Adrenal gland (tissue), 12 donors: ENCODE measurements around the gene ZNF385A. TPM values are rescaled to one million over a fixed set of nuclear protein-coding genes. Genes with fewer than 3 reads are reported as not detected.

Experiments
- DNase-seq, 7 donors: peaks; one replicate each; pipeline ENCODE4 v3.0.0-alpha.2; 2019 to 2020
- H3K27ac ChIP-seq, 5 donors: fragments of 200-600 bp; sonication (generic) in 4 of 5; 1 replicate in 3 of 5; 2 replicates in 2 of 5; pipeline versions ENCODE4 v1.5.1 to v1.8.0; 2016 to 2020; ENCODE audit warnings: mild to moderate bottlenecking in 1 of 5
- H3K27me3 ChIP-seq: fragments of 200-600 bp; 2 replicates; pipeline ENCODE4 v1.8.0; 2021
- H3K36me3 ChIP-seq, 2 donors: fragments of 200-600 bp; replicated peaks in 1 of 2; 1 replicate in 1 of 2; 2 replicates in 1 of 2; pipeline versions ENCODE4 v1.5.1 to v1.8.0; 2018 to 2022
- H3K4me1 ChIP-seq, 2 donors: fragments of 200-600 bp; replicated peaks in 1 of 2; 1 replicate in 1 of 2; 2 replicates in 1 of 2; pipeline versions ENCODE4 v1.5.1 to v1.8.0; 2018 to 2021
- H3K4me3 ChIP-seq, 4 donors: fragments of 200-600 bp; sonication (generic) in 3 of 4; one replicate each; pipeline ENCODE4 v1.5.1; 2016 to 2018
- H3K9me3 ChIP-seq, 3 donors: fragments of 200-600 bp; sonication (generic) in 1 of 3; replicated peaks in 1 of 3; 1 replicate in 2 of 3; 2 replicates in 1 of 3; pipeline versions ENCODE4 v1.5.1 to v1.8.0; 2016 to 2021
- CTCF ChIP-seq, 6 experiments: fragments of 450-650 bp in 4 of 6; fragments of 200-600 bp in 2 of 6; sonication (generic) in 1 of 6; IDR thresholded peaks; 1 replicate in 5 of 6; 2 replicates in 1 of 6; pipeline versions ENCODE4 v1.5.1 to v1.8.0; 2016 to 2021; ENCODE audit warnings: antibody characterized with exemption in 6 of 6, mild to moderate bottlenecking in 2 of 6, moderate library complexity in 1 of 6
- POLR2A ChIP-seq, 2 donors: fragments of 450-650 bp; IDR thresholded peaks; one replicate each; pipeline ENCODE4 v1.6.1; 2017; ENCODE audit warnings: antibody characterized with exemption in 2 of 2, mild to moderate bottlenecking in 2 of 2, moderate library complexity in 1 of 2
- WGBS, 4 donors: extraction: QIAGEN DNeasy Blood & Tissue Kit in 2 of 4; methylation state at CpG; one replicate each; pipeline versions ENCODE4 v1.1.5 to v1.1.7; 2013 to 2017; 5-methylcytosine and 5-hydroxymethylcytosine counted together
- intact Hi-C, 2 donors: fragments of 100-400 bp; cut with DNase I; formaldehyde crosslinking; loops; one replicate each; pipeline versions ENCODE4 v1.14.1 to v1.15.0; 2022 to 2023
- polyA plus RNA-seq, 3 donors: library from polyadenylated mRNA; stranded (reverse); fragments of 200-250 nt in 2 of 3; fragments of 350-450 nt in 1 of 3; fragmentation: Illumina TruSeq in 1 of 3; extraction: RNeasy Lipid Tissue Mini Kit (QIAGEN cat#74804) in 1 of 3; gene quantifications; one replicate each; pipeline ENCODE4 v1.2.3, GENCODE V29; 2013 to 2014
- total RNA-seq, 9 donors: library from RNA; depleted of rRNA in 4 of 9; stranded (reverse); fragments of >200 nt in 4 of 9; fragments of 120-200 nt in 1 of 9; fragmentation: NEBNext Ultra II Directional in 1 of 9; extraction: Animal tissue kit (Norgen Biotek cat#: 25700) in 1 of 9; gene quantifications; one replicate each; pipeline versions ENCODE4 v1.1.0 to v1.2.4, GENCODE V29; 2013 to 2023
- donor health status: healthy with polysubstance abuse.
- donor health status: Bipolar disorder and iron deficiency.
- donor health status: DM: yes; HTN: yes; CAD: no.
- donor health status: DM: no; HTN: no; CAD: no.
- donor health status: DM: no; HTN: no; CAD: no.
- donor health status: DM: yes; HTN: yes; CAD: no.

Gene ZNF385A
- total and polyA plus RNA-seq, 12 donors: 0.94 to 38.2 (median 13.1) TPM

- peaks cover 5 to 22% of the 10 kb centered on the region in 2 donors for H3K4me1 ChIP-seq
- TF ChIP-seq POLR2A (IDR thresholded peaks at IDR 0.05) (no peak), CTCF (IDR thresholded peaks at IDR 0.05) (no peak)
- no peak for DNase-seq
- H3K27ac ChIP-seq: no peak overlapping the region
- no peaks in the 10 kb centered on the region for H3K36me3 ChIP-seq
- no peaks in the 10 kb centered on the region for H3K9me3 ChIP-seq
- WGBS, 4 donors: 72 to 84% (median 76%) methylated on average over 3 of the region's 3 CpGs
- intact Hi-C loops: no loop called here
- no peaks in the 10 kb centered on the region for H3K27me3 ChIP-seq
- H3K4me3 ChIP-seq: no peak overlapping the region
Observed at GRCh38 chr12:54426690-54427089, 42.2 kb upstream of the ZNF385A start.

GRCh38 chr12:54425702-54426101 is 41.2 kb upstream of the ZNF385A start:
- no peak overlapping the region for H3K4me3 ChIP-seq
- no peaks in the 10 kb centered on the region for H3K27me3 ChIP-seq
- TF ChIP-seq CTCF (IDR thresholded peaks at IDR 0.05): no peak
- TF ChIP-seq POLR2A (IDR thresholded peaks at IDR 0.05): no peak
- no peak for DNase-seq
- no peaks in the 10 kb centered on the region for H3K9me3 ChIP-seq
- peaks cover 14 to 28% of the 10 kb centered on the region in 2 donors for H3K4me1 ChIP-seq
- intact Hi-C loops: no loop called here
- no peak overlapping the region for H3K27ac ChIP-seq
- no peaks in the 10 kb centered on the region for H3K36me3 ChIP-seq
- WGBS, 4 donors: 31 to 53% (median 44%) methylated on average over 2 of the region's 2 CpGs

- no peak overlapping the region for H3K4me3 ChIP-seq
- no peaks in the 10 kb centered on the region for H3K27me3 ChIP-seq
- H3K36me3 ChIP-seq: no peaks in the 10 kb centered on the region
- WGBS, 4 donors: 68 to 90% (median 76%) methylated on average over 2 to 3 of the region's 3 CpGs
- intact Hi-C loops: no loop called here
- no peak overlapping the region for H3K27ac ChIP-seq
- H3K9me3 ChIP-seq: no peaks in the 10 kb centered on the region
- DNase-seq: no peak
- H3K4me1 ChIP-seq: peaks cover 22 to 40% of the 10 kb centered on the region in 2 donors
- no peak for TF ChIP-seq POLR2A (IDR thresholded peaks at IDR 0.05)
- TF ChIP-seq CTCF (IDR thresholded peaks at IDR 0.05): no peak
Observed at GRCh38 chr12:54424224-54424623, 39.7 kb upstream of the ZNF385A start.

GRCh38 chr12:54423816-54424150 is 39.2 kb upstream of the ZNF385A start:
- intact Hi-C loops: no loop called here
- WGBS, 4 donors: 75 to 87% (median 81%) methylated on average over 5 of the region's 5 CpGs
- H3K9me3 ChIP-seq: no peaks in the 10 kb centered on the region
- H3K4me1 ChIP-seq: peaks cover 22 to 36% of the 10 kb centered on the region in 2 donors
- TF ChIP-seq CTCF (IDR thresholded peaks at IDR 0.05) (no peak), POLR2A (IDR thresholded peaks at IDR 0.05) (no peak)
- no peak for DNase-seq
- no peaks in the 10 kb centered on the region for H3K36me3 ChIP-seq
- no peak overlapping the region for H3K27ac ChIP-seq
- no peaks in the 10 kb centered on the region for H3K27me3 ChIP-seq
- H3K4me3 ChIP-seq: no peak overlapping the region
